Measurements from ENCODE around the gene DIPK1C. TPM values are rescaled to one million over a fixed set of nuclear protein-coding genes. Genes with fewer than 3 reads are reported as not detected.

The DIPK1C gene
- 1.2 TPM for total RNA-seq

GRCh38 chr18:74457043-74457724, at the start of gene DIPK1C:
DIPK1C (minus strand) TSS chr18:74457308; CDS start chr18:74457259, 49 bp downstream.

GRCh38 chr18:74495581-74496507, 38.7 kb upstream of the DIPK1C start, which contains the start of gene CNDP2:
CNDP2 (plus strand) TSS chr18:74496363; CDS start chr18:74499974, 3,611 bp downstream.

Other genes with a start within 250 kb of the DIPK1C start
- 234 TPM for gene CYB5A, start 165.3 kb downstream of the DIPK1C start, total RNA-seq
- not detected for gene C18orf63, start 141.5 kb downstream of the DIPK1C start, total RNA-seq
- gene CNDP2, start 39.1 kb upstream of the DIPK1C start, total RNA-seq = 163 TPM
- gene CNDP1, start 77.2 kb upstream of the DIPK1C start, total RNA-seq = 0.23 TPM
- gene ZNF407, start 140.6 kb upstream of the DIPK1C start, total RNA-seq = 28.4 TPM